Stimulated activated CD4-positive, alpha-beta T cell treated with anti-CD3 and anti-CD28 coated beads, Interleukin-2, amount 100 ng/mL, for 48 hours (primary cell): ENCODE data around the gene ACSS1.
A peak's percentile ranks its signal among the peaks of the same experiment; 100 is the strongest.

Source experiments
- DNase-seq, 2 donors: peaks; one replicate each; pipeline ENCODE4 v3.0.0-alpha.2; 2020

ACSS1 gene

GRCh38 chr20:25077610-25078169 is 19.8 kb upstream of the ACSS1 start:
- DNase-seq = no peak

- no peak for DNase-seq
Measured at GRCh38 chr20:25076731-25077609, 19.0 kb upstream of the ACSS1 start.

- no peak for DNase-seq
Measured at GRCh38 chr20:25076201-25076600, 18.3 kb upstream of the ACSS1 start.

- no peak for DNase-seq
Measured at GRCh38 chr20:25073544-25073943, 15.6 kb upstream of the ACSS1 start.

GRCh38 chr20:25072226-25072811 is 14.4 kb upstream of the ACSS1 start:
- no peak for DNase-seq

GRCh38 chr20:25071734-25072133 is 13.8 kb upstream of the ACSS1 start:
- no peak for DNase-seq

- DNase-seq = no peak
Measured at GRCh38 chr20:25070821-25071473, 13.0 kb upstream of the ACSS1 start.

GRCh38 chr20:25067102-25067987 is 9.4 kb upstream of the ACSS1 start:
- DNase-seq = no peak

GRCh38 chr20:25066386-25066785 is 8.4 kb upstream of the ACSS1 start:
- DNase-seq = no peak

GRCh38 chr20:25065625-25066338 is 7.8 kb upstream of the ACSS1 start:
- peak; percentile 48 to 52 for DNase-seq

- DNase-seq = no peak
Measured at GRCh38 chr20:25065072-25065624, 7.2 kb upstream of the ACSS1 start.

GRCh38 chr20:25064561-25065071 is 6.7 kb upstream of the ACSS1 start:
- DNase-seq = no peak

GRCh38 chr20:25063981-25064380 is 6.0 kb upstream of the ACSS1 start:
- DNase-seq = no peak

GRCh38 chr20:25063546-25063945 is 5.6 kb upstream of the ACSS1 start:
- no peak for DNase-seq

GRCh38 chr20:25062841-25063240 is 4.9 kb upstream of the ACSS1 start:
- no peak for DNase-seq

GRCh38 chr20:25061821-25062530 is 4.0 kb upstream of the ACSS1 start:
- no peak for DNase-seq

GRCh38 chr20:25061103-25061799 is 3.3 kb upstream of the ACSS1 start:
- no peak for DNase-seq

- no peak for DNase-seq
Measured at GRCh38 chr20:25059866-25060465, 2.0 kb upstream of the ACSS1 start.
